Ovary (tissue), 3 donors: Measurements from ENCODE around the gene TP73.

Experiments used
- CTCF ChIP-seq, 3 donors: fragments of 450-650 bp in 2 of 3; fragments of 200-600 bp in 1 of 3; IDR thresholded peaks; one replicate each; pipeline versions ENCODE4 v1.5.1 to v1.8.0; 2016 to 2022; ENCODE audit warnings: antibody characterized with exemption in 3 of 3, mild to moderate bottlenecking in 1 of 3
- EP300 ChIP-seq: sonication (generic); formaldehyde crosslinking; IDR thresholded peaks from one replicate; pipeline ENCODE4 v1.6.1; 2017; ENCODE audit warnings: antibody characterized with exemption
- POLR2A ChIP-seq: fragments of 450-650 bp; IDR thresholded peaks from one replicate; pipeline ENCODE4 v1.6.1; 2017; ENCODE audit warnings: antibody characterized with exemption, mild to moderate bottlenecking, moderate library complexity
- donor health status: DM: no; HTN: no; CAD: no.

DNA sequence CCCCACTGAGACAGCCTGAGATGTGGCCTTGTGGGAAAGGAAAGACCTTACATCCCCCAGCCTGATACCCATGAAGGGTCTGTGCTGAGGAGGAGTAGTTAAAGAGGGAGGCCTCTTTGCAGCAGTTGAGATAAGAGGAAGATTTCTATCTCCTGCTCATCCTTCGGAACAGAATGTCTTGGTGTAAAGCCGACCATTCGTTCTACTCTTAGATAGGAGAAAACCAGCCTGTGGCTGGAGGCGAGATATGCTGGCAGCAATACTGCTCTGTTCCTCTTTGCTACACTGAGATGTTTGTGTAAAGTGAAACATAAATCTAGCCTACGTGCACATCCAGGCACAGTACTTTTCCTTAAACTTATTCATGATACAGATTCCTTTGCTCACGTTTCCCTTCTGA lies 98.4 kb downstream of the TP73 start:
- TF ChIP-seq CTCF (IDR thresholded peaks at IDR 0.05) (no peak), POLR2A (no peak), EP300 (no peak)
